A673 (cell line): ENCODE results near the gene CCDC40. TPM values are rescaled to one million over a fixed set of nuclear protein-coding genes. Genes with fewer than 3 reads are reported as not detected.

Experiments
- BruUV-seq: library from RNA; stranded (reverse); fragments of 400-500 nt; replicated peaks from 2 replicates; lab custom pipeline; 2021; lab: Mats Ljungman, UMichigan
- CTCF ChIA-PET: fragments of 300-600 bp; sonication (Branson Sonifier 250); formaldehyde crosslinking; loops from one replicate; lab custom pipeline; 2022; ENCODE audit warnings: antibody characterized with exemption; lab: Charles Lee
- POLR2A ChIA-PET: fragments of 300-600 bp; sonication (Branson Sonifier 250); formaldehyde crosslinking; loops from one replicate; lab custom pipeline; 2022; ENCODE audit warnings: antibody characterized with exemption; ENCODE audit not compliant: low non-redundant PET; lab: Charles Lee
- DNase-seq: peaks from one replicate; pipeline ENCODE4 v3.0.0-alpha.2; 2015; ENCODE audit warnings: low spot score
- H3K27ac ChIP-seq: fragments of 200-600 bp; sonication (generic); 2 replicates; pipeline ENCODE4 v1.5.1; 2016; ENCODE audit warnings: mixed run types, low read depth, mild to moderate bottlenecking, mixed read lengths, antibody characterized with exemption, low read length; ENCODE audit not compliant: poor library complexity, severe bottlenecking
- H3K27me3 ChIP-seq: fragments of 200-600 bp; sonication (generic); replicated peaks from 2 replicates; pipeline ENCODE4 v1.6.1; 2017; ENCODE audit warnings: mixed run types, low read depth, mild to moderate bottlenecking, mixed read lengths, antibody characterized with exemption, low read length; ENCODE audit not compliant: insufficient read depth, poor library complexity
- H3K36me3 ChIP-seq: fragments of 200-600 bp; sonication (generic); 2 replicates; pipeline ENCODE4 v1.6.1; 2016; ENCODE audit warnings: mixed run types, mild to moderate bottlenecking, mixed read lengths, antibody characterized with exemption, low read length; ENCODE audit not compliant: insufficient read depth, poor library complexity, severe bottlenecking
- H3K4me1 ChIP-seq: fragments of 200-600 bp; sonication (generic); 2 replicates; pipeline ENCODE4 v1.6.1; 2017; ENCODE audit warnings: mixed run types, mild to moderate bottlenecking, mixed read lengths, antibody characterized with exemption, low read length; ENCODE audit not compliant: insufficient read depth, poor library complexity, severe bottlenecking
- H3K4me3 ChIP-seq: fragments of 200-600 bp; sonication (generic); 2 replicates; pipeline ENCODE4 v1.5.1; 2016; ENCODE audit warnings: low read depth, mixed run types, mild to moderate bottlenecking, mixed read lengths, low read length; ENCODE audit not compliant: poor library complexity, severe bottlenecking
- H3K9me3 ChIP-seq: fragments of 200-600 bp; sonication (generic); 2 replicates; pipeline ENCODE4 v1.6.1; 2016; ENCODE audit warnings: mixed run types, low read depth, mild to moderate bottlenecking, mixed read lengths, antibody characterized with exemption, low read length; ENCODE audit not compliant: poor library complexity, severe bottlenecking
- CTCF ChIP-seq: fragments of 300-800, 200-600 bp; sonication (generic); conservative IDR thresholded peaks from 2 replicates; pipeline ENCODE4 v1.5.1; 2017; ENCODE audit warnings: low read depth, mild to moderate bottlenecking, antibody characterized with exemption, low read length, moderate library complexity, mixed read lengths
- EZH2 ChIP-seq: fragments of 200-600 bp; sonication (generic); IDR thresholded peaks from 2 replicates; pipeline ENCODE4 v1.6.1; 2017; ENCODE audit warnings: borderline replicate concordance, low read depth, mild to moderate bottlenecking, mixed read lengths, antibody characterized with exemption, low read length; ENCODE audit not compliant: poor library complexity, severe bottlenecking
- intact Hi-C: fragments of 100-400 bp; cut with micrococcal nuclease; formaldehyde crosslinking; loops from one replicate; pipeline ENCODE4 v1.10.0; 2022; ENCODE audit not compliant: unreplicated experiment
- total RNA-seq: library from RNA; stranded (reverse); gene quantifications from 2 replicates; pipeline ENCODE4 v1.2.3, GENCODE V29; 2021

CCDC40 gene
- total RNA-seq, 1 experiment from 2014 or later, result 3.5 TPM

- no peak for DNase-seq
- no peaks in the 10 kb centered on the region for H3K9me3 ChIP-seq
- POLR2A ChIA-PET, result no interaction called here
- CTCF ChIA-PET, result no interaction called here
- no peak overlapping the region for H3K27ac ChIP-seq
- H3K4me3 ChIP-seq, result no peak overlapping the region
- BruUV-seq, result no TSS peak
- no peaks in the 10 kb centered on the region for H3K4me1 ChIP-seq
- no peaks in the 10 kb centered on the region for H3K27me3 ChIP-seq
- intact Hi-C loops, result no loop called here
- no peaks in the 10 kb centered on the region for H3K36me3 ChIP-seq
- no peak for TF ChIP-seq CTCF
- TF ChIP-seq EZH2, result no peak
These were observed 15.2 kb downstream of the CCDC40 start for GRCh38 chr17:80051681-80052080.

DNA sequence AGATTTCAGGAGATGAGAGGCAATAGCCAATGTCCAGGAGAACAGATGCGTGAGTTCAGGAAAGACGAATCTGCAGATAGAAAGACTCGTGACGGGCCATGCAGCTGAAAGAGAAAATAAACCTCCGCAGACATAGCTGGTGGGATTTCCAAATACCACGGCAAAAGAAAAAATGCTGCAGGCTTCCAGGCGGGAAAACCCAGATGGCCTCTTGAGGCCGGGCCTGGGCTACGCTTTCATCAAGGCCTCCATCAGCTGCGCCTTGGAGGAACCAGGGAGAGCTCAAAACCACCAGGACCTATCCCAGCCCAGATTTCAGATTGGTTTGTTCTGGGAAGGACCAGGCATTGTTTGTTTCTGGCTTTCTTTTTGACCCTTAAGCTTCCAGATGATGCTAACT lies 16.7 kb downstream of the CCDC40 start:
- intact Hi-C loops, result no loop called here
- no peak overlapping the region for H3K4me3 ChIP-seq
- CTCF ChIA-PET, result no interaction called here
- no peaks in the 10 kb centered on the region for H3K9me3 ChIP-seq
- POLR2A ChIA-PET, result no interaction called here
- no peaks in the 10 kb centered on the region for H3K27me3 ChIP-seq
- BruUV-seq, result no TSS peak
- no peak overlapping the region for H3K27ac ChIP-seq
- no peak for DNase-seq
- no peaks in the 10 kb centered on the region for H3K4me1 ChIP-seq
- TF ChIP-seq EZH2 (no peak), CTCF (no peak)
- H3K36me3 ChIP-seq, result no peaks in the 10 kb centered on the region

DNA sequence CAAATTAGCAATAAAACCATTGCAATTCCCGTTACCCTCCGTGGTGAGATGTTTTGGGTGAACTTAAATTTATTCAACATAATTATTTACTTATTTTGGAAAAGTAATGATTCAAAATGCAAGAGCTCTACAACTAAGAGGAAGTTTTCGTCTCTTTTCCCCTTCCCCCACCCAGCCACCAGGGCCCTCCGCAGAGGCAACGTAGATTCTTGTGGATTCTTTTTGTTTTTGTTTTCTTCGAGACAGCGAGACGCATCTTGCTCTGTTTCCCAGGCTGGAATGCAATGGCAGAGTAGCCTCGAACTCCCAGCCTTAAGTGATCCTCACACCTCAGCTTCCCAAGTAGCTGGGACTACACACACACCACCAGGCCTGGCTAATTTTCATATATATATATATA lies 19.2 kb downstream of the CCDC40 start:
- Histone ChIP-seq H3K4me1 (no peaks in the 10 kb centered on the region), H3K4me3 (no peak overlapping the region), H3K27ac (no peak overlapping the region), H3K9me3 (no peaks in the 10 kb centered on the region), H3K36me3 (no peaks in the 10 kb centered on the region), H3K27me3 (no peaks in the 10 kb centered on the region)
- TF ChIP-seq CTCF, result no peak
- intact Hi-C loops, result no loop called here
- no TSS peak for BruUV-seq
- CTCF ChIA-PET, result interaction anchor here (0.7 kb wide), 1 partner anchor 46 kb away, joined by 3 read pairs; the partner anchor contains the start of gene GAA
- no peak for DNase-seq
- POLR2A ChIA-PET, result no interaction called here
